Measurements from ENCODE around the gene DYRK1A.
"Not testable (repeated sequence)": the region's sequence is repeated elsewhere in the genome, so short reads cannot be mapped to it uniquely, and the experiment has no call there.

DYRK1A gene

DNA sequence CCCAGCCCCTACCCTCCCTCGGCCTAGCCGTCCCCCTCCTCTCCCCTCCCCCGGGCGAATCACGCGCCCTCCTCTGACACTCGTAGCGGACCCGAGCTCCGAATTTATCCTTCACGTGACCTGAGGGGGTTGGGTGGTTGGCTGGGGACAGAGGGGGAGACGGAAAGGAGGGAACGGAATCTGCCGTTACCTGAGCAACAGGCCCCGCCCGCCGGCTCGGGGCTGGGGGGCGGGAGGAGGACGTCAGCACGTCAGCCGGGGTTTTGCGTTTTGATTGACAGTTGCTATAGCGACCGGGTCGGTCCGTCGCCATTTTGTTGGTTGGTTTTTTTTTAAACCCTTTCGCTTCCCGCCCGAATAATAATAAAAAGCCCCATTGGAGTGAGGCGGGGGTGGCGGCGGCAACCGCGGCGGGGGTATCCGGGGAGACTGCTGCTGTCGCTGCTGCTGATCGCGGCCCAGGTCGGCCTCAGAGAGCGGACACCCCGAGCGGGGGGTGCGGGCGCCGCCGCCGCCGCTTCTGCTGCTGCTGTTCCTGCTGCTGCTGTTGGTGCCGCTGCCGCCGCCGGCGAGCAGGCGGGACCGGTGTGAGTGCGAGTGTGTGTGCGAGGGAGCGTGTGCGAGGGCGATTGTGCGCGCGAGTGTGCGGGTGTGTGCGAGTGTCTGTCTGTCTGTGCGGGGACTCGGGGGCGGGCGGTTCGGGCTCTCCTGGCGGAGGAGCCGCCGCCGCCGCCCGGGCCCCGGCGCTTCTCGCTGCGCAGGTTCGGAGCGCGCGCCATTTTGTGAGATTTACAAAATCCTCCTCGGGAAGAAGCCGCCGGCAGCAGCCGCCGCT is at the start of gene DYRK1A:
TSS of gene DYRK1A (plus strand) at position 292 of the 835 bp plus-strand sequence. CDS start 53,602 bp downstream, outside the sequence.
- Histone ChIP-seq H3K27me3 (ENCODE audit: insufficient read depth, poor library complexity, severe bottlenecking) (no peaks in the 10 kb centered on the region), H3K9me3 (ENCODE audit: severe bottlenecking) (no peaks in the 10 kb centered on the region), H3K27ac (ENCODE audit: poor library complexity, severe bottlenecking) (peak within 1 kb of the TSS; percentile 90), H3K4me3 (ENCODE audit: severe bottlenecking) (peak within 1 kb of the TSS; percentile 83), H3K36me3 (ENCODE audit: low read depth) (no peaks in the 10 kb centered on the region), H3K4me1 (ENCODE audit: insufficient read depth, poor library complexity, severe bottlenecking) (peaks cover 29% of the 10 kb centered on the region)
- peak; percentile 69 for ATAC-seq (ENCODE audit: low read depth)
- peak; percentile 98 for DNase-seq (ENCODE audit: low spot score)
- TF ChIP-seq CTCF (IDR thresholded peaks at IDR 0.05; ENCODE audit: poor library complexity, severe bottlenecking): no peak

- no peak overlapping the region for H3K27ac ChIP-seq (ENCODE audit: poor library complexity, severe bottlenecking)
- TF ChIP-seq CTCF (IDR thresholded peaks at IDR 0.05; ENCODE audit: poor library complexity, severe bottlenecking): no peak
- peaks cover 1% of the 10 kb centered on the region for H3K9me3 ChIP-seq (ENCODE audit: severe bottlenecking)
- no peak for DNase-seq (ENCODE audit: low spot score)
- H3K4me3 ChIP-seq (ENCODE audit: severe bottlenecking): no peak overlapping the region
- no peak for ATAC-seq (ENCODE audit: low read depth)
- H3K27me3 ChIP-seq (ENCODE audit: insufficient read depth, poor library complexity, severe bottlenecking): no peaks in the 10 kb centered on the region
- no peaks in the 10 kb centered on the region for H3K4me1 ChIP-seq (ENCODE audit: insufficient read depth, poor library complexity, severe bottlenecking)
- H3K36me3 ChIP-seq (ENCODE audit: low read depth): no peaks in the 10 kb centered on the region
These were observed 47.0 kb upstream of the DYRK1A start for GRCh38 chr21:37319551-37319950.

GRCh38 chr21:37322084-37322483 is 44.5 kb upstream of the DYRK1A start:
- Histone ChIP-seq H3K27me3 (ENCODE audit: insufficient read depth, poor library complexity, severe bottlenecking) (no peaks in the 10 kb centered on the region), H3K9me3 (ENCODE audit: severe bottlenecking) (peaks cover 1% of the 10 kb centered on the region), H3K36me3 (ENCODE audit: low read depth) (no peaks in the 10 kb centered on the region), H3K4me3 (ENCODE audit: severe bottlenecking) (no peak overlapping the region), H3K27ac (ENCODE audit: poor library complexity, severe bottlenecking) (no peak overlapping the region), H3K4me1 (ENCODE audit: insufficient read depth, poor library complexity, severe bottlenecking) (no peaks in the 10 kb centered on the region)
- DNase-seq (ENCODE audit: low spot score) (no peak), ATAC-seq (ENCODE audit: low read depth) (no peak)
- TF ChIP-seq CTCF (IDR thresholded peaks at IDR 0.05; ENCODE audit: poor library complexity, severe bottlenecking): no peak

DNA sequence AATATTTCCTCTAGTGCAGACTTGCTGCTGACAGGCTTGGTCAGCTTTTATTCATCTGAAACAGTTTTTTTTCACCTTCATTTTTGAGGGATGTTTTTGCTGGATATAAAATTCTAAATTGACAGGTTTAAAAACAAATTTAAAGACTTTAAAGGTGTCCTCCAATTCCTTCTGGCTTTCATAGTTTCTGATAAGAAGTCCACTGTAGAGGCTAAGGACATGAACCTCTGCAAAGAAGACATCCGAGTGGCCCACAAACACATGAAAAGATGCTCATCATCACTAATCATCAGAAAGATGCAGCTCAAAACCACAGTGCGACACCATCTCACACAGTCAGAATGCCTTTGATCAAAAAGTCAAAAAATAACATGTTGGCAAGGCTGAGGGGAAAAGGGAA is 42.0 kb upstream of the DYRK1A start:
- ATAC-seq (ENCODE audit: low read depth): no peak

DNA sequence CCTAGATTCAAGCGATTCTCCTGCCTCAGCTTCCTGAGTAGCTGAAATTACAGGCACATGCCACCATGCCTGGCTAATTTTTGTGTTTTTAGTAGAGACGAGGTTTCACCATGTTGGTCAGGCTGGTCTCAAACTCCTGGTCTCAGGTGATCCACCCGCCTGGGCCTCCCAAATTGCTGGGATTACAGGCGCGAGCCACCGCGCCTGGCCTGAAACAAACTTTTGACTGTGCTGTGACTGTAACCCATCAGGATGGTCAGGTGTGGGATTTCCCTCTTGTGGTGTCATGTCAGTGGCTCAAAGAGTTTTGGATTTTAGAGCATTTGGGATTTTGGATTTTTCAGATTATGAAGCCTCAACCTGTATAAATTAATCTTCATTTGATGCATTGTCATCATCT is 38.4 kb upstream of the DYRK1A start:
- not testable (repeated sequence) for H3K36me3 ChIP-seq (ENCODE audit: low read depth); H3K27ac ChIP-seq (ENCODE audit: poor library complexity, severe bottlenecking); DNase-seq (ENCODE audit: low spot score); H3K9me3 ChIP-seq (ENCODE audit: severe bottlenecking); H3K4me1 ChIP-seq (ENCODE audit: insufficient read depth, poor library complexity, severe bottlenecking); ATAC-seq (ENCODE audit: low read depth); H3K4me3 ChIP-seq (ENCODE audit: severe bottlenecking); H3K27me3 ChIP-seq (ENCODE audit: insufficient read depth, poor library complexity, severe bottlenecking)

More for the DNA sequence above, 42.0 kb upstream of the DYRK1A start:
- H3K4me3 ChIP-seq (ENCODE audit: severe bottlenecking): no peak overlapping the region
- H3K27me3 ChIP-seq (ENCODE audit: insufficient read depth, poor library complexity, severe bottlenecking): no peaks in the 10 kb centered on the region
- TF ChIP-seq CTCF (IDR thresholded peaks at IDR 0.05; ENCODE audit: poor library complexity, severe bottlenecking): no peak
- peaks cover 1% of the 10 kb centered on the region for H3K9me3 ChIP-seq (ENCODE audit: severe bottlenecking)
- DNase-seq (ENCODE audit: low spot score): no peak
- no peak overlapping the region for H3K27ac ChIP-seq (ENCODE audit: poor library complexity, severe bottlenecking)
- no peaks in the 10 kb centered on the region for H3K36me3 ChIP-seq (ENCODE audit: low read depth)
- H3K4me1 ChIP-seq (ENCODE audit: insufficient read depth, poor library complexity, severe bottlenecking): no peaks in the 10 kb centered on the region

All from RWPE2 (cell line).